K562 (cell line): ENCODE data around the gene CLIC3. TPM values are rescaled to one million over a fixed set of nuclear protein-coding genes. Genes with fewer than 3 reads are reported as not detected.

Source experiments
- CREB1 ChIP-seq, 2 experiments: sonication (generic) in 1 of 2; formaldehyde crosslinking in 1 of 2; IDR thresholded peaks; 2 replicates each; pipeline versions ENCODE4 v1.6.1 to v1.8.0; 2012 to 2022; ENCODE audit warnings: inconsistent platforms in 1 of 2, mild to moderate bottlenecking in 1 of 2, missing genetic modification reagents in 1 of 2, moderate library complexity in 1 of 2
- DMBX1 ChIP-seq: fragments of 250-450 bp; sonication (Bioruptor Pico); IDR thresholded peaks from 2 replicates; pipeline ENCODE4 v1.8.0; 2022; ENCODE audit warnings: inconsistent platforms, mild to moderate bottlenecking, moderate library complexity, borderline replicate concordance
- NFIX ChIP-seq: fragments of 250-450 bp; sonication (Bioruptor Pico); IDR thresholded peaks from 2 replicates; pipeline ENCODE4 v1.4.0; 2020; ENCODE audit warnings: low read depth, mild to moderate bottlenecking, moderate library complexity
- NONO ChIP-seq, 2 experiments: fragments of 200-400 bp in 1 of 2; fragments of 450-650 bp in 1 of 2; formaldehyde crosslinking in 1 of 2; IDR thresholded peaks; 2 replicates each; pipeline ENCODE4 v1.6.1; 2017; ENCODE audit warnings: low read depth in 2 of 2, mild to moderate bottlenecking in 2 of 2, moderate library complexity in 2 of 2, low read length in 1 of 2
- NR1H2 ChIP-seq: sonication (generic); formaldehyde crosslinking; IDR thresholded peaks from 2 replicates; pipeline ENCODE4 v1.4.0; 2020; ENCODE audit warnings: mild to moderate bottlenecking, missing genetic modification reagents
- PCBP1 ChIP-seq: fragments of 200-400 bp; formaldehyde crosslinking; IDR thresholded peaks from 2 replicates; pipeline ENCODE4 v1.6.1; 2018; ENCODE audit warnings: mild to moderate bottlenecking, low read depth, low read length; ENCODE audit not compliant: poor library complexity, severe bottlenecking
- PTTG1 ChIP-seq: fragments of 450-650 bp; IDR thresholded peaks from 2 replicates; pipeline ENCODE4 v1.6.1; 2016; ENCODE audit warnings: low read depth, mild to moderate bottlenecking, missing genetic modification characterization, missing compliant biosample characterization
- REST ChIP-seq, 2 experiments: fragments of 450-650 bp; formaldehyde crosslinking in 1 of 2; IDR thresholded peaks; 2 replicates each; pipeline versions ENCODE4 v1.4.0 to v1.6.1; 2014 to 2020; ENCODE audit warnings: mild to moderate bottlenecking in 2 of 2, borderline replicate concordance in 1 of 2, low read depth in 1 of 2
- ZNF407 ChIP-seq: fragments of 450-650 bp; IDR thresholded peaks from 2 replicates; pipeline ENCODE4 v1.6.1; 2016; ENCODE audit warnings: low read depth
- polyA plus RNA-seq, 8 experiments: library from polyadenylated mRNA; depleted of rRNA in 4 of 8; stranded (reverse) in 5 of 8; unstranded in 3 of 8; fragments of >200 nt; fragmentation: Nextera tagmentation in 2 of 8; fragmentation: Illumina TruSeq in 1 of 8; extraction: Ambion mirVana in 2 of 8; extraction: Trizol in 1 of 8; gene quantifications; 2 replicates each; pipeline versions ENCODE4 v1.2.1 to v1.2.3, GENCODE V29; 2011 to 2014; ENCODE audit warnings: inconsistent platforms in 1 of 8, missing spikeins in 1 of 8
- total RNA-seq, 7 experiments: library from RNA; depleted of rRNA in 6 of 7; stranded (reverse); fragments of >200 nt in 6 of 7; fragmentation: Illumina TruSeq in 2 of 7; extraction: Trizol in 2 of 7; gene quantifications; 2 replicates each; pipeline versions ENCODE4 v1.2.1 to v1.2.3, GENCODE V29; 2011 to 2021; ENCODE audit warnings: low replicate concordance in 1 of 7

The CLIC3 gene
- total and polyA plus RNA-seq, 9 of the 15 experiments (the other 6 are each of a cell fraction or from before 2014, with no cell fraction given) = 0.27 to 0.29 TPM; not detected in 7

GRCh38 chr9:136978073-136978864 lies 18.1 kb downstream of the CLIC3 start (continued):
- TF ChIP-seq REST (IDR thresholded peaks at IDR 0.05; ENCODE audit: borderline replicate concordance) (no peak), REST (CRISPR knock-in tag; IDR thresholded peaks at IDR 0.05; ENCODE audit: low read depth) (0 out of 2 replicates have a peak, but pooled peaks have one; percentile 35), NR1H2 (CRISPR knock-in tag) (no peak), ZNF407 (no peak), PCBP1 (peak; percentile 68), PTTG1 (tag) (no peak), DMBX1 (0 out of 2 replicates have a peak, but pooled peaks have one; percentile 33), NFIX (no peak), NONO (IDR thresholded peaks at IDR 0.05; ENCODE audit: low read depth in 2 of 2, low read length in 1 of 2) (peak in 1 of 2 experiments; percentile 57; a peak in 1 of 4 replicates), CREB1 (IDR thresholded peaks at IDR 0.05) (no peak), CREB1 (CRISPR knock-in tag; IDR thresholded peaks at IDR 0.05) (peak; percentile 52)
